ENCODE measurements around the gene LRCOL1.

Gene LRCOL1

GRCh38 chr12:132583736-132584135 is 26.6 kb downstream of the LRCOL1 start:
- Histone ChIP-seq H3K9me3 (ENCODE audit: low read length) (peaks cover 2% of the 10 kb centered on the region), H3K36me3 (ENCODE audit: insufficient read depth, low read length) (peaks cover 24% of the 10 kb centered on the region), H3K4me1 (ENCODE audit: insufficient read depth, low read length) (no peaks in the 10 kb centered on the region), H3K4me3 (ENCODE audit: low read length) (no peak overlapping the region), H3K27me3 (ENCODE audit: insufficient read depth, low read length) (no peaks in the 10 kb centered on the region), H2AFZ (ENCODE audit: low read depth, low read length) (no peak overlapping the region)

- H3K27me3 ChIP-seq (ENCODE audit: insufficient read depth, low read length): no peaks in the 10 kb centered on the region
- no peaks in the 10 kb centered on the region for H3K4me1 ChIP-seq (ENCODE audit: insufficient read depth, low read length)
- no peak overlapping the region for H3K4me3 ChIP-seq (ENCODE audit: low read length)
- H3K9me3 ChIP-seq (ENCODE audit: low read length): peaks cover 2% of the 10 kb centered on the region
- no peak overlapping the region for H2AFZ ChIP-seq (ENCODE audit: low read depth, low read length)
- peaks cover 26% of the 10 kb centered on the region for H3K36me3 ChIP-seq (ENCODE audit: insufficient read depth, low read length)
These were observed 27.0 kb downstream of the LRCOL1 start for GRCh38 chr12:132583411-132583710.

GRCh38 chr12:132582582-132583410 is 27.6 kb downstream of the LRCOL1 start:
- H3K27me3 ChIP-seq (ENCODE audit: insufficient read depth, low read length): no peaks in the 10 kb centered on the region
- no peaks in the 10 kb centered on the region for H3K4me1 ChIP-seq (ENCODE audit: insufficient read depth, low read length)
- H3K4me3 ChIP-seq (ENCODE audit: low read length): no peak overlapping the region
- H3K9me3 ChIP-seq (ENCODE audit: low read length): peaks cover 2% of the 10 kb centered on the region
- peaks cover 31% of the 10 kb centered on the region for H3K36me3 ChIP-seq (ENCODE audit: insufficient read depth, low read length)
- H2AFZ ChIP-seq (ENCODE audit: low read depth, low read length): no peak overlapping the region

GRCh38 chr12:132582058-132582420 is 28.3 kb downstream of the LRCOL1 start:
- Histone ChIP-seq H3K9me3 (ENCODE audit: low read length) (peaks cover 2% of the 10 kb centered on the region), H3K4me3 (ENCODE audit: low read length) (no peak overlapping the region), H3K4me1 (ENCODE audit: insufficient read depth, low read length) (no peaks in the 10 kb centered on the region), H3K27me3 (ENCODE audit: insufficient read depth, low read length) (no peaks in the 10 kb centered on the region), H3K36me3 (ENCODE audit: insufficient read depth, low read length) (peaks cover 38% of the 10 kb centered on the region), H2AFZ (ENCODE audit: low read depth, low read length) (no peak overlapping the region)

- H3K36me3 ChIP-seq (ENCODE audit: insufficient read depth, low read length): peaks cover 44% of the 10 kb centered on the region
- no peaks in the 10 kb centered on the region for H3K4me1 ChIP-seq (ENCODE audit: insufficient read depth, low read length)
- no peak overlapping the region for H3K4me3 ChIP-seq (ENCODE audit: low read length)
- no peaks in the 10 kb centered on the region for H3K27me3 ChIP-seq (ENCODE audit: insufficient read depth, low read length)
- peaks cover 2% of the 10 kb centered on the region for H3K9me3 ChIP-seq (ENCODE audit: low read length)
- H2AFZ ChIP-seq (ENCODE audit: low read depth, low read length): no peak overlapping the region
These were observed 28.9 kb downstream of the LRCOL1 start for GRCh38 chr12:132581348-132582057.

- no peak overlapping the region for H3K4me3 ChIP-seq (ENCODE audit: low read length)
- peaks cover 2% of the 10 kb centered on the region for H3K9me3 ChIP-seq (ENCODE audit: low read length)
- H2AFZ ChIP-seq (ENCODE audit: low read depth, low read length): no peak overlapping the region
- H3K36me3 ChIP-seq (ENCODE audit: insufficient read depth, low read length): peaks cover 46% of the 10 kb centered on the region
- no peaks in the 10 kb centered on the region for H3K27me3 ChIP-seq (ENCODE audit: insufficient read depth, low read length)
- H3K4me1 ChIP-seq (ENCODE audit: insufficient read depth, low read length): no peaks in the 10 kb centered on the region
These were observed 29.6 kb downstream of the LRCOL1 start for GRCh38 chr12:132580701-132581292.

GRCh38 chr12:132579744-132580143 is 30.6 kb downstream of the LRCOL1 start:
- H3K4me3 ChIP-seq (ENCODE audit: low read length): no peak overlapping the region
- peaks cover 55% of the 10 kb centered on the region for H3K36me3 ChIP-seq (ENCODE audit: insufficient read depth, low read length)
- no peaks in the 10 kb centered on the region for H3K27me3 ChIP-seq (ENCODE audit: insufficient read depth, low read length)
- H3K4me1 ChIP-seq (ENCODE audit: insufficient read depth, low read length): no peaks in the 10 kb centered on the region
- peaks cover 2% of the 10 kb centered on the region for H3K9me3 ChIP-seq (ENCODE audit: low read length)
- no peak overlapping the region for H2AFZ ChIP-seq (ENCODE audit: low read depth, low read length)

GRCh38 chr12:132578826-132579225 is 31.6 kb downstream of the LRCOL1 start:
- H3K4me1 ChIP-seq (ENCODE audit: insufficient read depth, low read length): no peaks in the 10 kb centered on the region
- H2AFZ ChIP-seq (ENCODE audit: low read depth, low read length): no peak overlapping the region
- no peak overlapping the region for H3K4me3 ChIP-seq (ENCODE audit: low read length)
- no peaks in the 10 kb centered on the region for H3K27me3 ChIP-seq (ENCODE audit: insufficient read depth, low read length)
- H3K9me3 ChIP-seq (ENCODE audit: low read length): peaks cover 2% of the 10 kb centered on the region
- H3K36me3 ChIP-seq (ENCODE audit: insufficient read depth, low read length): peaks cover 62% of the 10 kb centered on the region

- peaks cover 2% of the 10 kb centered on the region for H3K9me3 ChIP-seq (ENCODE audit: low read length)
- no peaks in the 10 kb centered on the region for H3K27me3 ChIP-seq (ENCODE audit: insufficient read depth, low read length)
- H3K4me3 ChIP-seq (ENCODE audit: low read length): no peak overlapping the region
- peaks cover 66% of the 10 kb centered on the region for H3K36me3 ChIP-seq (ENCODE audit: insufficient read depth, low read length)
- H3K4me1 ChIP-seq (ENCODE audit: insufficient read depth, low read length): no peaks in the 10 kb centered on the region
- no peak overlapping the region for H2AFZ ChIP-seq (ENCODE audit: low read depth, low read length)
These were observed 32.3 kb downstream of the LRCOL1 start for GRCh38 chr12:132578118-132578517.

- H3K27me3 ChIP-seq (ENCODE audit: insufficient read depth, low read length): no peaks in the 10 kb centered on the region
- peaks cover 2% of the 10 kb centered on the region for H3K9me3 ChIP-seq (ENCODE audit: low read length)
- H3K4me1 ChIP-seq (ENCODE audit: insufficient read depth, low read length): no peaks in the 10 kb centered on the region
- H3K4me3 ChIP-seq (ENCODE audit: low read length): no peak overlapping the region
- H3K36me3 ChIP-seq (ENCODE audit: insufficient read depth, low read length): peaks cover 72% of the 10 kb centered on the region
- no peak overlapping the region for H2AFZ ChIP-seq (ENCODE audit: low read depth, low read length)
These were observed 33.0 kb downstream of the LRCOL1 start for GRCh38 chr12:132577191-132577920.

- Histone ChIP-seq H3K4me1 (ENCODE audit: insufficient read depth, low read length) (no peaks in the 10 kb centered on the region), H3K36me3 (ENCODE audit: insufficient read depth, low read length) (peaks cover 74% of the 10 kb centered on the region)
These were observed 33.7 kb downstream of the LRCOL1 start for GRCh38 chr12:132576701-132577100.

GRCh38 chr12:132575661-132576060 is 34.7 kb downstream of the LRCOL1 start:
- peaks cover 74% of the 10 kb centered on the region for H3K36me3 ChIP-seq (ENCODE audit: insufficient read depth, low read length)

More at GRCh38 chr12:132576701-132577100, 33.7 kb downstream of the LRCOL1 start:
- Histone ChIP-seq H3K9me3 (ENCODE audit: low read length) (no peaks in the 10 kb centered on the region), H2AFZ (ENCODE audit: low read depth, low read length) (no peak overlapping the region), H3K27me3 (ENCODE audit: insufficient read depth, low read length) (no peaks in the 10 kb centered on the region), H3K4me3 (ENCODE audit: low read length) (no peak overlapping the region)

More at GRCh38 chr12:132575661-132576060, 34.7 kb downstream of the LRCOL1 start:
- Histone ChIP-seq H3K9me3 (ENCODE audit: low read length) (no peaks in the 10 kb centered on the region), H3K27me3 (ENCODE audit: insufficient read depth, low read length) (no peaks in the 10 kb centered on the region), H3K4me3 (ENCODE audit: low read length) (no peak overlapping the region), H3K4me1 (ENCODE audit: insufficient read depth, low read length) (no peaks in the 10 kb centered on the region), H2AFZ (ENCODE audit: low read depth, low read length) (no peak overlapping the region)

Measured in neuron (in vitro differentiated cells).